ENCODE results near the gene KCNE1.

KCNE1 gene

GRCh38 chr21:34534522-34534921 lies 22.5 kb upstream of the KCNE1 start:
- DNase-seq, result no peak

- no peak for DNase-seq
Measured at GRCh38 chr21:34533938-34534337, 21.9 kb upstream of the KCNE1 start.

DNA sequence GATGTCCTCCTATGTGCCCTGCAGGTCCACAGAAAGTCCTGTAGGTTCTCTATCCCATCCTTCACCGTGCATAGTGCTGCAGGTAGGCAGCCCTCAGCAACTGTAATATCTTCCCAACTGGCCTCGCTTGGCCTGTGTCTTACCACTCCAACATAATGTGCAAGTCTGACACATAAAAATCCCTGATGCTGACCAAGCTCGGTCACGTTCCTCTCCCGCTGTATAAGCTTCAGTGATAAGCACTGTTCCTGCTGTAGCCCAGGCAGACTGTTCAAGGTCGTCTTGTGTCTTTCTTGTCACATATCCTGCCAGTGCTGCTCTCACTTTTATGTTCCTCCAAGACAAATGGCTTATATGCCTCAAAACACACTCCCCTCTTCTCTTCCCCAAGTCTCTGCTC lies 19.4 kb upstream of the KCNE1 start:
- no peak for DNase-seq

DNA sequence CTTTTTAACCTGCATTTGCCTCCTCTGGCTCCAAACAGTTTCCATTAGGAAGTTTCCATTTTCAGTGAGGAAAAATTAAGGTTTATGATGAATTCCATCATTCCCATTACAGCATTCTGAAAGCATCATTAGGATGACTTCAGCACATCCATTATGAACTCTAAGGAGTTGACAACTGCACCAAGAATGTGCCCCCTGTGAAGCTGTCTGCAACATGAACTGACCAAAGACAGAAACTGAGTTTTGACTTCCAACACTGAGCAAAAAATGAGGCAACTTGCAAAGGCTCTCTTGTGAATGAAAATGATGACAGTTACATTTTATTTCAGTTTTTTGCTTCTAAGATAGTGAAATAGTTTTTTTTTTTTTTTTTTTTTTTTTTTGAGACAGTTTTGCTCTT lies 18.3 kb upstream of the KCNE1 start:
- no peak for DNase-seq

DNA sequence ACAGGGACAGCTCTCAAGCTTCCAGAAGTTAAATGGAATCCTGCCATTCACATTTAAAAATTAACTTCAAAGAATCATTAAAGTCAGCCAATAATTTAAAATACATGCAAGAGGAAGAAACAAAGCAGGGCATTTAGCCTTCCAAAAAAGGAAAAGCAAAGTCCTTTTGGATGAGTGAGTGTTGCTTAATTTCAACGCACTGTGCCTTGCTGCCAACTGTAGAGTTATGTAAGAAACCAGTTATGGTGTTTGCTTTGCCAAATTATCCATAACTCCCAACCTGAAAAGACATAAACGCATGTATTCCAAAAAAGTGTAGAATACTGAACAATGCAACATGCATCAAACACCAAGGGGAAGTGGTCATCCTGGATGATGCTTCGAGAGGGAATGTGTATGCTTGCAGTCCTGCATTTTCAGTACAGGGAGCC lies 16.1 kb upstream of the KCNE1 start:
- DNase-seq, result no peak

DNA sequence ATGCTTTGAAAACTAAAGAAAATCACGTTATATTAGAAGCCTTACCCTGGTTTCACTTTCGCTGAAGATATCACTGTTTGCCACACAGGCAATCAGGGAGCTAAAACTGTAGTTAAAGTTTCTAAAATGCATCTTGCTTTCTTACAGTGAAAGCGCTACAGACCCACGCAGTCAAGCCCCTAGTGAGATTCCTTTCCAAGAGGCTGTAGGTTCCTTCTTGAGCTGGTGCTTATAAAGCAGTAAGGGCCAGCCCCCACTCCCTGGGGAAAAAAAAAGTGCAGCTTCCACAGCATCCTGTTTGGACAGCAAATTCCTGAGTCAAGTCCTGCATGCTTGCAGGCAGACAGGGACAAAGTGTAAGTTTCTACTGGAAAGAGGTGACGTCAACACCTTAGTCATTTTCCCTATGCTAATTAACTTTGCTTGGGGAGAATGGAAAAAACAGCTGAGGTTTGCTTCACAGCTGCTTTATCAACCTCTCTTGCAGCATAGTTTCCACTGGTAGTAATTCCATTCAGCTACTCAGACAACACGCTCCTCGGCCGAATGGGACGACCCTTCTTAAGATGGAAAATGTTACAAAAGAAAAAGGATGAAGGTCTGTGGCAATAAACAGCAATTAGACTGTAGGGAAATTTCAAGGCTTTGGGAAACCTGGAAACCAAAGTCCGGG lies 14.7 kb upstream of the KCNE1 start:
- peak; percentile 16 to 20 for DNase-seq

- no peak for DNase-seq
Measured at GRCh38 chr21:34526241-34526617, 14.2 kb upstream of the KCNE1 start.

- DNase-seq, result no peak
Measured at GRCh38 chr21:34524646-34525601, 12.9 kb upstream of the KCNE1 start.

DNA sequence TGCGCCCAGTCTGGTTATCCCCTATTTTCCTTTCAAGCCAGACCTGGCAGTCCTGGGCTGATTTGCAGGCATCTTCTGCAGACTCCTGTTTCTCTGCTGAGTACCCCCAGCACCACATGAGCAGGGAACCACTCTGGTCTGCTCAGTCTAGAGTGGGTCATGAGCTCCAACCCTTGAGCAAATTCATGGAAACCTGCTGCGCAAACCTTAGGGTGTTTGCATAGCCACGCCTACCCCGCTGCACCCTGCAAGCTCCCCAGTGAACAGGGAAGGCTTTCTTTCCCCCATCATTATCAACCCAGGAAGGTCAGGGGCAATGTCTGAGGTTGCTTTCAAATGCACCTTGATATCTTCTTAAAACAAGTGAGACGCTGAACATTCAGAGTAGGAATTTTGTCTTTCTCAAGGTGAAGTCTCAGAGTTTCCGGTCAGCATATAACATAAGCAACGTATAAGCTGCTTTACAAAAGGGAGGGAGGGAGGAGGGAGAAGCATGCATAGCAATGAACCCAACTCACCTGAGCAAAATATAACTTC lies 11.1 kb upstream of the KCNE1 start:
- DNase-seq, result no peak

- no peak for DNase-seq
Measured at GRCh38 chr21:34522284-34522683, 10.3 kb upstream of the KCNE1 start.

DNA sequence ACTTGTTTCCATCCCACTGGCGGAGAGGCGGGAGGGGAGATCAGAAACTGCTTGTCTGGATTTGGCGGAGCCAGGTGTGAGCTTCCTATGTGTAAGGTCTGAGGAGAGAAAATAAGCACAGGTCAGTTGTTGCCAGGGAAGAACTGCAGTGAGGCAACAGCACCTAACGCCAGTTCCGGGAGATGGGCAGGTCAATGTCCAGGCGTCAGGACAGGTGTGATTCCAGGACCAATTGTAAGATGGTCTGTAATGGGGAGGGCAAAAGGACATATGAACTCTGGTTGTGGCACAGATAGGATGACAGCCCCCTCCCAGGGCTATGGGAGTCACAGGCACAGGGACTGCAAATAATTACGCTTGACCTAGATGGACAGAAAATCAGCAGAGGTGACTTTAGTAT lies 9.6 kb upstream of the KCNE1 start:
- no peak for DNase-seq

DNA sequence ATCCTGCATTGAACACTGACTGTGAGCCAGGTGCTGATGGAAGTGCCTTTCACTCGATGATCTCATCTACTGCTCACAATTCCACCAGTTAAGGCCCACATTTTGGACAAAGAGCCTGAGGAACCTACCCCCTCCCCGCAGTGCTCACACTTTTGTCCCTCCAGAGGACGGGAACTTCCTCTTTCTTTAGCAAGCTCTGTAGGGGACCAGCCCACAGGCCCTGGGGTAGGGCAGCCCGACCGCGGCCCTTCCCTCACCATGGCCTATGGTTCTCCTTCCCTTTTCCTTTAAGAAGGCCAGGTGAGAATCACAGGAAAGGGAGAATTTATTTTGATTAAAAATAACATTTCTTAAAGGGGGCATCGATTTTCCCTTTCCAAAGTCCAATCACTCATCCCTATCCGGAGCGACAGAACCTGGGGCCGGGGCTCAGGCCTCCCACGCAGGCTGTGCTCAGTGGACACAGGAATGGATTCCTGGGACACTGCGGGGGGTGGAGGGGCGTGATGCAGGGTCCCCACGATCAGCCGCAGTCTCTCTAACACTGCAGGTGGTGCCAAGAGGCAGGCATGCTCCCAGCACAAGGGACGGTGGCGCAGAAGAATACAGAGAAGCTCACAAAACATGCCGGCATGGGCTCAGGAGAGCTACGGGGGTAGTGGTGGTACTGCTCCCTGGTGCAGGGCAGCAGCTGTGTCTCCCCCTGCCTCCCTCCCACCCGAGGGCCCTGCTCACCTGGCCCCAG lies 8.9 kb upstream of the KCNE1 start:
- DNase-seq, result no peak

DNA sequence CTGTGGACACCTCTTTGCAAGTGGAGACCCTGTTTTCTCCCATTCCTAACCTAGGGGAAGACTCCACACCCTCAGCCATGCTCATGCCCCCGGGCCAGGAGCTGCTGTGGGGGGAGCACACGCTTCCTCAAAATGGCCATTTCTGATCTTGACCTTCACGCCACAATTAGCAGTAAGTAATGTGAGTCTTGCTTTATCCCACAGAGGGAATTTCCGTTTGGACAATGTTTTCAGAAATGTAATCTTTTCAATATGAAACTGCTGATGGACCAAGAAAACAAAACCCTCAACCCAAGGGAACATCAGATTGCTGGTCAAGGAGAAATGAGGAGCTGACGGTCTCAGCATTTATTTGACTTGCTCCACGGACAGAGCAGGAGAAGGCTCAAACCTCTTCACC lies 8.3 kb upstream of the KCNE1 start:
- DNase-seq, result no peak

DNA sequence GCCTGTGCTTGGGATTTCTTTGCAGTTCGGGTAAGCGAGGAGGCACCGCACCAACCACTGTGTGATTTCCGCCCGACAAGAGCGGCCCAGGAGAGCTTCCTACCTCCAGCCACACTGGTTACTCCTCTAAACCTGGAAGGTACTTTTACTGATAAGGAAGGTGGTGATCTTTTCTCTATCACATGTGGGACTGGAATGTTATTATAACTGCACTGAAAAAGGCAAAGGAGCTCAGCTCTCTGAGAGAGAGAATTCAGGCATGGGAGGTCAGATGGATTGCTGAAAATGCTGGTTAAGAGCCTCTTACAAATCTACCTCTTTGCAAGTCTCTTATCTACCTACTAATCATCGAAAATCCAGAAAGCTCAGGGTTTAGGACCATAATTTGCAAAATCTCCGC lies 7.7 kb upstream of the KCNE1 start:
- no peak for DNase-seq

- DNase-seq, result no peak
Measured at GRCh38 chr21:34519016-34519415, 7.0 kb upstream of the KCNE1 start.

GRCh38 chr21:34518301-34518700 lies 6.3 kb upstream of the KCNE1 start:
- no peak for DNase-seq

- DNase-seq, result no peak
Measured at GRCh38 chr21:34517491-34518245, 5.7 kb upstream of the KCNE1 start.

DNA sequence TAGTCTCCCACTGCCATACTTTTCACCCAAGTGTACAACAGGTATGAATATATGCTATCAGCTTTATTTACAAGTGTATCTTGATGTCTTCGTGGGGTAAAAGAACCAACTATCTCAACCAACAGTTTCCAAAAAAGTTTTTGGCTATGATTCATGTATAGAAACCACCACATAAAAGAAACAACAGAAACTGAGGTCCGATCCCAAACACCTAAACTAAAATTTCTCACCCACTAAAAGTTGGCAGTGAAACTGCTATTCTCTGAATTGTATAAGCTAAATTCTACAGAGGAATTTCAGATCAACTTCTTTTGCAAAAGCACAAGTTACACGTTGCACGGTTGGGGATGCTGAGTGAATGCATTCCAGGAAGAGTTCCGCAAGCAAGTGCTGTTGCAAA lies 5.0 kb upstream of the KCNE1 start:
- DNase-seq, result no peak

GRCh38 chr21:34514576-34515115 lies 2.6 kb upstream of the KCNE1 start:
- DNase-seq, result no peak

GRCh38 chr21:34513129-34513675 lies 1.2 kb upstream of the KCNE1 start:
- no peak for DNase-seq

- no peak for DNase-seq
Measured at GRCh38 chr21:34511181-34511580, 829 bp downstream of the KCNE1 start.

Data from stimulated activated CD4-positive, alpha-beta T cell treated with anti-CD3 and anti-CD28 coated beads, Interleukin-2, amount 100 ng/mL, for 48 hours (primary cell).